Ishikawa (cell line): ENCODE results near the gene YWHAQ.

Experiments used
- CEBPB ChIP-seq: IDR thresholded peaks from 2 replicates; pipeline ENCODE4 v1.6.1; 2012
- EGR1 ChIP-seq: IDR thresholded peaks from 2 replicates; pipeline ENCODE4 v1.6.1; 2012
- EP300 ChIP-seq: IDR thresholded peaks from 2 replicates; pipeline ENCODE4 v1.6.1; 2012; ENCODE audit warnings: borderline replicate concordance
- FOXM1 ChIP-seq: IDR thresholded peaks from 2 replicates; pipeline ENCODE4 v1.6.1; 2012; ENCODE audit warnings: low read depth, borderline replicate concordance
- MAX ChIP-seq: IDR thresholded peaks from 2 replicates; pipeline ENCODE4 v1.6.1; 2012
- NFIC ChIP-seq: IDR thresholded peaks from 2 replicates; pipeline ENCODE4 v1.6.1; 2012
- RAD21 ChIP-seq: IDR thresholded peaks from 2 replicates; pipeline ENCODE4 v1.6.1; 2012; ENCODE audit warnings: low read depth
- REST ChIP-seq: IDR thresholded peaks from 2 replicates; pipeline ENCODE4 v1.6.1; 2012; ENCODE audit warnings: low read depth, mild to moderate bottlenecking
- TAF1 ChIP-seq: IDR thresholded peaks from 2 replicates; pipeline ENCODE4 v1.6.1; 2012; ENCODE audit warnings: low read depth, mild to moderate bottlenecking
- TCF12 ChIP-seq: IDR thresholded peaks from 2 replicates; pipeline ENCODE4 v1.6.1; 2012; ENCODE audit warnings: low read depth
- TEAD4 ChIP-seq: IDR thresholded peaks from 2 replicates; pipeline ENCODE4 v1.6.1; 2012
- YY1 ChIP-seq: IDR thresholded peaks from 2 replicates; pipeline ENCODE4 v1.6.1; 2012; ENCODE audit warnings: low read depth

- TF ChIP-seq EGR1 (no peak), CEBPB (no peak), TEAD4 (no peak), TAF1 (no peak), REST (no peak), TCF12 (no peak), EP300 (no peak), RAD21 (no peak), FOXM1 (no peak), MAX (no peak), NFIC (no peak), YY1 (no peak)
Measured at GRCh38 chr2:9592699-9593098, 38.1 kb downstream of the YWHAQ start.
